CD4-positive, alpha-beta T cell treated with Interleukin-2 at 100 ng/mL for 4 hours (primary cell): Measurements from ENCODE around the gene PRRC2B.
"Not testable (repeated sequence)": the region's sequence is repeated elsewhere in the genome, so short reads cannot be mapped to it uniquely, and the experiment has no call there.

ENCODE experiments used
- DNase-seq: peaks from one replicate; pipeline ENCODE4 v3.0.0-alpha.2; 2020; ENCODE audit warnings: low spot score

Gene PRRC2B

DNA sequence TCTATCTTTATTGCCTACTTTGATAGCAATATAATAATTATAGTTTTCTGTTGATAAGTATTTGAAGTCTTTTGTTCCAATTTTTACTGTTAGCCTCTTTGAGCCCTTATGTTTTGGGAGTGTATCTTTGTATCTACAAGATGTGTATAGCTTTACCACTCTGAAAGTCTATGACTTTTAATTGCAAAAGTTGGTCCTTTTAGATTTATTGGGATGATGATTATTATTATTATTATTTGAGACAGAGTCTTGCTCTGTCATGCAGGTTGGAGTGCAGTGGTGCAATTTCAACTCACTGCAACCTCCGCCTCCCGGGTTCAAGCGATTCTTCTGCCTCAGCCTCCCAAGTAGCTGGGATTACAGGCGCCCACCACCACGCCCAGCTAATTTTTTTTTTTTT, 78.2 kb downstream of the PRRC2B start:
- not testable (repeated sequence) for DNase-seq

DNA sequence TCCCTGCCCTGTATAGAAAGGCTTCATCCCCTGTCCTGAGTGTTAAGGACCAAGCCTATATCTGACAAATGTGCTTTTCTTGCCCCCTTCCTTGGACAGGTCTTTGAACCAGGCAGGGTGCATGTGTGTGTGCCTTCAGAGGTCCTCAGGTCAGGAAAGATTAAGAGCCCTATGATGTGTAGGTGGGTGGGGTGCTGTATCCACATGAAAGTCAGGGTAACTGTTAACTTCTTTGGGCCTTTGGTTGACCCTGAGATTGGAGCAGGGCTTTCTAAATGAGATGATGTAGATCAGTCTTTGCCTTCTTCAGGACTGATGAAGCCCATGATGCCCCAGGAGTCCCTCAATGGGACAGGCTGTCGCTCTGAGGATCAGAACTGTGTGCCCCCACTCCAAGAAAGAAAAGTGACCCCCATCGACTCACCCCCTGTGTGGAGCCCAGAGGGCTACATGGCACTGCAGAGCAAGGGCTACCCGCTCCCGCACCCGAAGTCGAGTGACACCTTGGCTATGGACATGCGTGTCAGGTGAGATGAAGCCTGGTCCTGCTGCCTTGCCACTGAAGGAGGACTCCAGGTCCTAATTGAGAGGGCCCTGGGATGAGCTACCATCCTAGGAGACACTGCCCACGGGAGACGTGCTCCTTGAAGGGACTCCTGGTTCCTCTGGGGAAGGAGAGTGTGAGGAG, 79.5 kb downstream of the PRRC2B start:
- no peak for DNase-seq

DNA sequence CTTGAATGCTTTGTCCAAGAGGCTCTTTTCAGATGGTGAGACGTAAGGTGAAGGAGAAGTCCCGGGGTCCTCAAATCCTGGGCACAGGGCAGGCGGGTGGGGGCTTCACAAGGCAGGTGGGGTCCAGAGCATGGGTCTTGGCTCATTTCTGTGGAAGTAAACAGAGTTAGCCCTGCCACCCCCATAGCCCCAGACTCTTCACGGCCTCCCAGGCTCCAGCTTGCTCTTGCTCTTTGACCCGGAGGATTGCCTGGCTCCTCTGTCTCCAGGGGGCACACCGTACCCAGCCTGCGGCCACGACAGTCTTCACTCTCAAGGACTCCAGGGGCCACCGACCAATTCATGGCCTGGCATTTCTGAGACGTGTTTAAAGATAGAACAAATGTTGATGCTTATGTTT, 80.0 kb downstream of the PRRC2B start:
- no peak for DNase-seq

- DNase-seq, result no peak
These were observed 80.8 kb downstream of the PRRC2B start for GRCh38 chr9:131474711-131475110.

GRCh38 chr9:131475111-131475955, 81.4 kb downstream of the PRRC2B start:
- DNase-seq, result no peak

DNA sequence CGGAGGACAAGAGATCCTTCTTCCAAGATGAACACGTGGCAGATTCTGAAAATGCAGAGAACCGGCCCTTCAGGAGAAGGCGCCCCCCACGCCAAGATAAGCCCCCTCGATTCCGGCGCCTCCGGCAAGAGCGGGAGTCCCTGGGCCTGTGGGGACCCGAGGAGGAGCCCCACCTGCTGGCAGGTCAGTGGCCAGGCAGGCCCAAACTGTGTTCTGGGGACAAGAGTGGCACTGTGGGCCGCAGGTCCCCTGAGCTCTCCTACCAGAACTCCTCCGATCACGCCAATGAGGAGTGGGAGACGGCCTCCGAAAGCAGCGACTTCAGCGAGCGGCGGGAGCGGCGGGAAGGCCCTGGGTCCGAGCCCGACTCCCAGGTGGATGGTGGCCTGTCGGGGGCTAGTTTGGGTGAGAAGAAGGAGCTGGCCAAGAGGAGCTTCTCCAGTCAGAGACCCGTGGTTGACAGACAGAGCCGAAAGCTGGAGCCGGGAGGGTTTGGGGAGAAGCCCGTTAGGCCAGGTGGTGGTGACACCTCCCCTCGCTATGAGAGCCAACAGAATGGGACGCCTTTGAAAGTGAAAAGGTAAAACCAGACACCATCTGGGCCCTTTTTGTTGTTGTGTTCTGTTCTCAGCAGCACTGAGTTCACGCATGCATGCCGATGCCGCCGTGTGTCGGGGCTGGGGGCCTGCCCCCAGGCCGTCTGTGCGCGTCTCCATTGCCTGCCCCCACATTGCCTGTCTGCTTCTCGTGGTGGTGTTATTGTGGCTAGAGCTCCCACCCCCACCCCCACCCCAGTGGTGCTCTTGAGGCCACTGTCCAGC, 82.3 kb downstream of the PRRC2B start:
- DNase-seq, result no peak

DNA sequence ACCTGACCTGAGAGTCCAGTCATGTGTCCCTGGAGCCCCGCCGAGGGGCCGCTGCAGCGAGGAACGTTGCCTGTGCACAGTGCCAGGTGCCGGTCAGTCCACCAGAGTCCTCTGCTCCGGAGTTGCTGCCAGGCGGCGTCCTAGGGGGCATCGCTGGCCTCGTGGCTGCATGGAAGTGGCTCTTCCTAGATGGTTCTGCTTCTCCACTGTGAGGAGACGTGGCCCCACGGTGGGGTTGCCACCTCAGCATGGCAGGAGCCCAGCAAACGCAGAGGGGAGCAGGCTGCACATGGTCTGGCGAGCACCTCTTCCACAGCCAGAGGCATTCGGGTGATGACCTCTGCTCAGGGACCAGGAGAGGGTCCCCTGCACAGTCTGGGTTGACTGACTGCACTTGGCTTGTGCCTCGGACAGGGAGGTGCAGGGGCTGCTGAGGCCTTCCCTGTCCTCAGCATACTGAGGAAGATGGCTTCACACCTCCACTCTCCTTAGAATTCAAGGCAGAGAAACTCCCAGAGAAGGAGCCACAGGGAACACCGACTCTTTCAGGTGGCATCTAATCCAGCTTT, 83.0 kb downstream of the PRRC2B start:
- no peak for DNase-seq

DNA sequence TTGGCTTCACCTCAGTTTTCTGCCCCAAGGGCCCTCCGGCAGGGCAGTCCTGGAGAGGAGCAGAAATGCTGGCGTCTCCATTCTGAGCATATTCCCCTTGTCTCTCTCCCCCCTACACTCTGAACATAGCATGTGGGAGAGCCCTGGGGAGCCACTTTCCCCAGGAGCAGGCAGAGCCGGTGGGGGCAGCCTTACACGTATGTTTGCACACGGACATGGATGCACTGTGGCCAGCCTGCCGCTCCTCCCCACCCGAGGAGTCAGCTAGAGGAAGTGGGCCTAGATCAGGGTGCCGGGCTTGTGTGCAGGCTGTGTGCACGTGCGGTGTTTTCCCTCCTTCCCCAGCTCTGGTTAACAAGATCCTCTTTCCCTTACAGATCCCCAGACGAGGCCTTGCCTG, 83.5 kb downstream of the PRRC2B start:
- DNase-seq, result no peak

DNA sequence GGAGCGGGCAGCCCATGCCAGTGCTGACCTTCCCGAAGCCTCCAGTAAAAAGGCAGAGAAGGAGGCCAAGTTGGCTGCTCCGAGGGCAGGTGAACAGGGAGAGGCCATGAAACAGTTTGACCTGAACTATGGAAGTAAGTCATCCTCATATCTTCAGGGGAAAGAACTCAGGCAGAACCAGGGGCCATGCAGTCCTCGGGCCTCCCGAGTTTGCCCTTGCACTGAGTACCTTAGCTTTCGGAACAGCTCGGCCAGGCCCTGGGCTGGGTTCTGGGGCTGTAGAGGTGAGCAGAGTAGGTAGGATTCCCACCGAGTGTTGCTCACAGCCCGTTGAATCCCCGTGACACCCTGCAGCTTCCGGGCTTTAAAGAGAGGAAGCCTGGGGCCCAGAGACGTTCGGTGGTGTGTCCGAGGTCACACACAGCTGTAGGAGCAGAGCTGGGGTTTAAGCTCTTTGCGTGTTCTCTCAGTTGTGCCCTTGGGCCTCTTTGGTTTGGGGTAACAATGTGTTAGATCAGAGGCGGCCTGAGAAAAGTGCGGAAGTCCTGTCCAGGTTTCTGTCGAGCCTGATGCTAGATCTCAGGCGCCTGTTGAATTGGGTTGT, 84.0 kb downstream of the PRRC2B start:
- no peak for DNase-seq

DNA sequence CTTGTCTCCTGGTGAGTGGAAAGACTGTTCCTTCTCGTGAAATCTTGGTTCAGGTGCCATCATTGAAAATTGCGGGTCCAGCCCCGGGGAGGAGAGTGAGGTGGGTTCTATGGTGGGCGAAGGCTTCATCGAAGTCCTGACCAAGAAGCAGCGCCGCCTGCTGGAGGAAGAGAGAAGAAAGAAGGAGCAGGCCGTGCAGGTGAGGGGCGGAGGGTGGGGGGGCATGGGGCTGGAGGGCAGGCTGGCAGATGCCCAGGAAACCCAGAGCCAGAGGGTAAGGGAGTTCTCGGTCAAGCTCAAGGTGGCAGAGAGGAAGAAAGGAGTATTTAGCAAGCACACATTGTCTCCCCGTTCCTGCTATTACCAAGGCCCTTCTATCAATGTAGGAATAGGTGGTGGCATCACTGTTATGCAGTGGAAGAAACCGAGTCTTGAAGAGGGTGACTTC, 84.6 kb downstream of the PRRC2B start:
- peak; percentile 56 for DNase-seq

DNA sequence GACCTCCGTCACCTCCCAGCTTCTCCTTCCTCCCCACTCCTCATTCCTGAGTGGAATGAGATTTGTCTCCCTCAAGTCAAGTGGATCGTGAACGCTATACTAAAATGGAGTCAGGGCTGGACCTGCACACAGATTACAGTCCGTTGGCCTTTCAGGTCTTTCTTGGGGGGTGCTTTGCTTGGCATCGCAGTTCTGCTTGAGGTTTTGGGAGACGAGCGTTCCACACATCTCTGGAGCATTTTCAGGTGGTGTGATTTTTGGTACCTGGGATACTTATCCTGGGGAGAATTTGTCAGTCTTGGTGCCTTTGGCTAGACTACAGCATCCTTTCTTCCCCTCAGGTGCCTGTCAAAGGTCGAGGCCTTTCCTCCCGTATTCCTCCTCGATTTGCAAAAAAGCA, 85.0 kb downstream of the PRRC2B start:
- DNase-seq, result no peak

DNA sequence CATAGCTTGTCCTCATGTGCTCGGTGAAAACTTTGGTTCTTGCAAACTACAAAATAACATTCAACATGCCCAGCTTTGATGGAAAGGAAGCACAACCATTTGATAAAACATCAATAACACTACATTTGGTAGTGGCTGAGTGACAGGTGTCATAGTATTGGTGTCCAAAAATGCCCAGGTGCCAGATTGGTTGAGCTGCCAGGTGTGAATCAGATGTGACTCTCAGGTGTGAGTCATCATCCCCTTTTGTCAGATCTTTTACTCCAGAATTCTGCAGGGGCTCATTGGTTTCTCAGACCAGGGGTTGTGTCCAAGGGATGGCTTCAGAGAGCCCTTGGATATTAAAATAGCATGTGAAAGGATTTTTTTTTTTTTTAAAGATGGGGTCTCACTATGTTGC, 86.4 kb downstream of the PRRC2B start:
- peak; percentile 14 for DNase-seq

- no peak for DNase-seq
These were observed 87.8 kb downstream of the PRRC2B start for GRCh38 chr9:131481441-131482342.

- DNase-seq, result no peak
These were observed 88.6 kb downstream of the PRRC2B start for GRCh38 chr9:131482343-131483006.

GRCh38 chr9:131483319-131484050, 89.6 kb downstream of the PRRC2B start:
- DNase-seq, result no peak

- DNase-seq, result no peak
These were observed 90.2 kb downstream of the PRRC2B start for GRCh38 chr9:131484051-131484445.

- DNase-seq, result no peak
These were observed 90.8 kb downstream of the PRRC2B start for GRCh38 chr9:131484560-131485185.

- DNase-seq, result no peak
These were observed 91.3 kb downstream of the PRRC2B start for GRCh38 chr9:131485206-131485605.
